ENCODE data around the gene CFAP20DC. TPM values are rescaled to one million over a fixed set of nuclear protein-coding genes. Genes with fewer than 3 reads are reported as not detected.

The CFAP20DC gene
- total and polyA plus RNA-seq, 2 of the 8 experiments (the other 6 are each of a cell fraction or from before 2014, with no cell fraction given) = 2.2 to 2.8 TPM

- H3K27ac ChIP-seq (ENCODE audit: low read depth, low read length) = no peak overlapping the region
- H3K9ac ChIP-seq (replicated peaks in 1 of 4; ENCODE audit: extremely low read depth in 1 of 4, low read depth in 3 of 4, low read length in 3 of 4) = no peak overlapping the region
- no peak overlapping the region for H3K4me3 ChIP-seq (ENCODE audit: extremely low read depth in 1 of 4, insufficient read depth in 2 of 4, low read depth in 3 of 4, low read length in 4 of 4)
- H2AFZ ChIP-seq (ENCODE audit: low read length) = no peak overlapping the region
- no peak overlapping the region for H2BK5ac ChIP-seq (ENCODE audit: low read depth, low read length)
- no peak overlapping the region for H2AK5ac ChIP-seq (ENCODE audit: low read depth, low read length)
- FAIRE-seq (no peak), DNase-seq (ENCODE audit: low read depth in 1 of 2, low spot score in 2 of 2) (no peak)
- no peaks in the 10 kb centered on the region for H3K36me3 ChIP-seq (ENCODE audit: control insufficient read depth in 2 of 4, insufficient read depth in 4 of 4, low read length in 3 of 4)
- H3K79me1 ChIP-seq (ENCODE audit: low read depth, low read length) = no peaks in the 10 kb centered on the region; the same call in 1 of the 2 replicates
- no peak overlapping the region; a peak in 1 of 4 replicates for H3K4me2 ChIP-seq (ENCODE audit: insufficient read depth in 1 of 2, low read depth in 2 of 2, low read length in 2 of 2)
- H2BK12ac ChIP-seq (ENCODE audit: low read depth, low read length) = no peak overlapping the region
- no peaks in the 10 kb centered on the region for H3K27me3 ChIP-seq (replicated peaks in 1 of 4; ENCODE audit: control insufficient read depth in 3 of 4, extremely low read depth in 1 of 4, insufficient read depth in 3 of 4, low read length in 3 of 4)
- CTCF ChIA-PET (ENCODE audit: partially characterized antibody) = no interaction called here
- no peak overlapping the region for H3K56ac ChIP-seq (replicated peaks; ENCODE audit: insufficient read length, low read depth, low read length)
- H4K20me1 ChIP-seq (replicated peaks in 1 of 2; ENCODE audit: control insufficient read depth in 1 of 2, insufficient read depth in 2 of 2, low read length in 2 of 2) = no peaks in the 10 kb centered on the region
- no peak overlapping the region for H3K4ac ChIP-seq (replicated peaks; ENCODE audit: insufficient read length, low read depth, low read length)
- no peaks in the 10 kb centered on the region for H3K23me2 ChIP-seq (ENCODE audit: low read depth, low read length)
- no peak overlapping the region for H2BK120ac ChIP-seq (replicated peaks; ENCODE audit: low read depth, low read length)
- 95% methylated on average over 1 of the region's 1 CpG; no CpG with 5 or more reads in 1 of the 2 experiments for WGBS, 2 experiments (ENCODE audit: extremely low coverage in 1 of 2, insufficient coverage in 1 of 2, insufficient read length in 1 of 2, insufficient replicate concordance in 2 of 2, low coverage in 1 of 2, low lambda C conversion rate in 2 of 2, missing lambda C conversion rate in 1 of 2)
- H4K91ac ChIP-seq (replicated peaks; ENCODE audit: insufficient read length, low read length) = no peak overlapping the region
- H4K5ac ChIP-seq (ENCODE audit: insufficient read length, low read depth, low read length) = no peak overlapping the region
- no peak overlapping the region for H3K18ac ChIP-seq (ENCODE audit: extremely low read depth, low read length)
- no peak overlapping the region for H4K8ac ChIP-seq (ENCODE audit: extremely low read depth, insufficient read depth, low read length)
- H3K23ac ChIP-seq (ENCODE audit: insufficient read length) = no peak overlapping the region
- H3K14ac ChIP-seq (ENCODE audit: insufficient read length) = no peak overlapping the region
- POLR2A ChIA-PET (ENCODE audit: partially characterized antibody) = no interaction called here
- no peak overlapping the region for H2BK15ac ChIP-seq (ENCODE audit: low read length)
- H2BK20ac ChIP-seq (ENCODE audit: low read length) = no peak overlapping the region
- H3K79me2 ChIP-seq (ENCODE audit: control insufficient read depth in 1 of 2, insufficient read depth in 2 of 2, low read length in 2 of 2) = no peaks in the 10 kb centered on the region
- H3K4me1 ChIP-seq (replicated peaks in 1 of 4; ENCODE audit: control insufficient read depth in 3 of 4, insufficient read depth in 4 of 4, low read length in 3 of 4) = no peaks in the 10 kb centered on the region
- H3K9me3 ChIP-seq (ENCODE audit: insufficient read depth in 2 of 2, low read depth in 1 of 2, low read length in 1 of 2) = no peaks in the 10 kb centered on the region
- TF ChIP-seq EP300 (IDR thresholded peaks at IDR 0.05; ENCODE audit: borderline replicate concordance in 1 of 2, low read depth in 2 of 2, low read length in 2 of 2) (no peak), SP2 (IDR thresholded peaks at IDR 0.05; ENCODE audit: low read length) (no peak), SP1 (IDR thresholded peaks at IDR 0.05; ENCODE audit: low read depth, low read length) (no peak), YY1 (IDR thresholded peaks at IDR 0.05; ENCODE audit: low read depth, low read length) (no peak), SUZ12 (IDR thresholded peaks at IDR 0.05; ENCODE audit: low read length) (no peak), POLR2AphosphoS5 (IDR thresholded peaks at IDR 0.05; ENCODE audit: low read depth, low read length) (no peak), RFX5 (IDR thresholded peaks at IDR 0.05; ENCODE audit: borderline replicate concordance, low read depth, low read length) (no peak), HDAC2 (IDR thresholded peaks at IDR 0.05; ENCODE audit: borderline replicate concordance in 1 of 2, low read depth in 2 of 2, low read length in 2 of 2) (no peak), GTF2F1 (IDR thresholded peaks at IDR 0.05; ENCODE audit: borderline replicate concordance, low read depth, low read length) (no peak), ZNF274 (IDR thresholded peaks at IDR 0.05; ENCODE audit: borderline replicate concordance, extremely low read depth, low read length) (no peak), NRF1 (IDR thresholded peaks at IDR 0.05; ENCODE audit: low read depth, low read length) (no peak), RBBP5 (IDR thresholded peaks at IDR 0.05; ENCODE audit: borderline replicate concordance, low read depth, low read length) (no peak), SP4 (IDR thresholded peaks at IDR 0.05; ENCODE audit: low read length) (no peak), JUND (IDR thresholded peaks at IDR 0.05; ENCODE audit: low read length) (no peak)
- TF ChIP-seq, protein P1, sequence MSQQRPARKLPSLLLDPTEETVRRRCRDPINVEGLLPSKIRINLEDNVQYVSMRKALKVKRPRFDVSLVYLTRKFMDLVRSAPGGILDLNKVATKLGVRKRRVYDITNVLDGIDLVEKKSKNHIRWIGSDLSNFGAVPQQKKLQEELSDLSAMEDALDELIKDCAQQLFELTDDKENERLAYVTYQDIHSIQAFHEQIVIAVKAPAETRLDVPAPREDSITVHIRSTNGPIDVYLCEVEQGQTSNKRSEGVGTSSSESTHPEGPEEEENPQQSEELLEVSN (IDR thresholded peaks at IDR 0.05) = no peak
Observed at GRCh38 chr3:58839964-58840363, 209.9 kb downstream of the CFAP20DC start.

Data from H1 (cell line).